WTC11 (cell line): Measurements from ENCODE around the gene LPP.

Experiments
- CREB1 ChIP-seq: sonication (generic); formaldehyde crosslinking; IDR thresholded peaks from 2 replicates; pipeline ENCODE4 v1.8.0; 2023; ENCODE audit warnings: mild to moderate bottlenecking, missing genetic modification reagents
- FOXP4 ChIP-seq: sonication (generic); formaldehyde crosslinking; IDR thresholded peaks from 2 replicates; pipeline ENCODE4 v1.8.0; 2022; ENCODE audit warnings: mild to moderate bottlenecking, missing genetic modification reagents
- JAZF1 ChIP-seq: fragments of 250-450 bp; sonication (Bioruptor Pico); IDR thresholded peaks from 2 replicates; pipeline ENCODE4 v1.9.0; 2021; ENCODE audit warnings: moderate library complexity, mild to moderate bottlenecking, inconsistent platforms
- JUN ChIP-seq: sonication (generic); formaldehyde crosslinking; IDR thresholded peaks from 2 replicates; pipeline ENCODE4 v1.8.0; 2023; ENCODE audit warnings: mild to moderate bottlenecking, missing genetic modification reagents
- MXD4 ChIP-seq: fragments of 250-450 bp; sonication (Bioruptor Pico); IDR thresholded peaks from 2 replicates; pipeline ENCODE4 v1.8.0; 2021; ENCODE audit warnings: mild to moderate bottlenecking, moderate library complexity, borderline replicate concordance
- MYBL2 ChIP-seq: sonication (generic); formaldehyde crosslinking; IDR thresholded peaks from 2 replicates; pipeline ENCODE4 v1.8.1; 2023; ENCODE audit warnings: mild to moderate bottlenecking, moderate library complexity, missing genetic modification reagents
- PRRX2 ChIP-seq: fragments of 250-450 bp; sonication (Bioruptor Pico); IDR thresholded peaks from 2 replicates; pipeline ENCODE4 v1.8.0; 2021; ENCODE audit warnings: mild to moderate bottlenecking
- SP1 ChIP-seq: sonication (generic); formaldehyde crosslinking; conservative IDR thresholded peaks from 2 replicates; pipeline ENCODE4 v1.8.1; 2022; ENCODE audit warnings: missing genetic modification reagents
- STAT6 ChIP-seq: sonication (generic); formaldehyde crosslinking; conservative IDR thresholded peaks from 2 replicates; pipeline ENCODE4 v1.8.1; 2023; ENCODE audit warnings: mild to moderate bottlenecking, low read depth, missing genetic modification reagents, moderate library complexity
- TEAD4 ChIP-seq: sonication (generic); formaldehyde crosslinking; IDR thresholded peaks from 2 replicates; pipeline ENCODE4 v1.8.0; 2022; ENCODE audit warnings: mild to moderate bottlenecking, missing genetic modification reagents
- TF ChIP-seq, protein P1 (sequence below): fragments of 200-600 bp; IDR thresholded peaks from 2 replicates; pipeline ENCODE4 v1.8.0; 2022; ENCODE audit warnings: antibody characterized with exemption
- TF ChIP-seq, protein P2 (sequence below): sonication (generic); formaldehyde crosslinking; IDR thresholded peaks from 2 replicates; pipeline ENCODE4 v1.8.0; 2022; ENCODE audit warnings: mild to moderate bottlenecking, missing genetic modification reagents
- TF ChIP-seq, protein P3 (sequence below): fragments of 250-450 bp; sonication (Bioruptor Pico); IDR thresholded peaks from 2 replicates; pipeline ENCODE4 v2.1.2; 2022; ENCODE audit warnings: mild to moderate bottlenecking, moderate library complexity

GRCh38 chr3:188298585-188298984, 144.6 kb downstream of the LPP start:
- TF ChIP-seq SP1 = no peak
- TF ChIP-seq TEAD4 (CRISPR knock-in tag) = no peak
- TF ChIP-seq FOXP4 (CRISPR knock-in tag) = no peak
- TF ChIP-seq, protein P1, sequence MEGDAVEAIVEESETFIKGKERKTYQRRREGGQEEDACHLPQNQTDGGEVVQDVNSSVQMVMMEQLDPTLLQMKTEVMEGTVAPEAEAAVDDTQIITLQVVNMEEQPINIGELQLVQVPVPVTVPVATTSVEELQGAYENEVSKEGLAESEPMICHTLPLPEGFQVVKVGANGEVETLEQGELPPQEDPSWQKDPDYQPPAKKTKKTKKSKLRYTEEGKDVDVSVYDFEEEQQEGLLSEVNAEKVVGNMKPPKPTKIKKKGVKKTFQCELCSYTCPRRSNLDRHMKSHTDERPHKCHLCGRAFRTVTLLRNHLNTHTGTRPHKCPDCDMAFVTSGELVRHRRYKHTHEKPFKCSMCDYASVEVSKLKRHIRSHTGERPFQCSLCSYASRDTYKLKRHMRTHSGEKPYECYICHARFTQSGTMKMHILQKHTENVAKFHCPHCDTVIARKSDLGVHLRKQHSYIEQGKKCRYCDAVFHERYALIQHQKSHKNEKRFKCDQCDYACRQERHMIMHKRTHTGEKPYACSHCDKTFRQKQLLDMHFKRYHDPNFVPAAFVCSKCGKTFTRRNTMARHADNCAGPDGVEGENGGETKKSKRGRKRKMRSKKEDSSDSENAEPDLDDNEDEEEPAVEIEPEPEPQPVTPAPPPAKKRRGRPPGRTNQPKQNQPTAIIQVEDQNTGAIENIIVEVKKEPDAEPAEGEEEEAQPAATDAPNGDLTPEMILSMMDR = no peak
- TF ChIP-seq CREB1 (CRISPR knock-in tag) = no peak
- TF ChIP-seq, protein P2, sequence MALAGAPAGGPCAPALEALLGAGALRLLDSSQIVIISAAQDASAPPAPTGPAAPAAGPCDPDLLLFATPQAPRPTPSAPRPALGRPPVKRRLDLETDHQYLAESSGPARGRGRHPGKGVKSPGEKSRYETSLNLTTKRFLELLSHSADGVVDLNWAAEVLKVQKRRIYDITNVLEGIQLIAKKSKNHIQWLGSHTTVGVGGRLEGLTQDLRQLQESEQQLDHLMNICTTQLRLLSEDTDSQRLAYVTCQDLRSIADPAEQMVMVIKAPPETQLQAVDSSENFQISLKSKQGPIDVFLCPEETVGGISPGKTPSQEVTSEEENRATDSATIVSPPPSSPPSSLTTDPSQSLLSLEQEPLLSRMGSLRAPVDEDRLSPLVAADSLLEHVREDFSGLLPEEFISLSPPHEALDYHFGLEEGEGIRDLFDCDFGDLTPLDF (CRISPR knock-in tag) = no peak
- TF ChIP-seq PRRX2 (CRISPR knock-in tag) = no peak
- no peak for TF ChIP-seq STAT6 (CRISPR knock-in tag)
- TF ChIP-seq, protein P3, sequence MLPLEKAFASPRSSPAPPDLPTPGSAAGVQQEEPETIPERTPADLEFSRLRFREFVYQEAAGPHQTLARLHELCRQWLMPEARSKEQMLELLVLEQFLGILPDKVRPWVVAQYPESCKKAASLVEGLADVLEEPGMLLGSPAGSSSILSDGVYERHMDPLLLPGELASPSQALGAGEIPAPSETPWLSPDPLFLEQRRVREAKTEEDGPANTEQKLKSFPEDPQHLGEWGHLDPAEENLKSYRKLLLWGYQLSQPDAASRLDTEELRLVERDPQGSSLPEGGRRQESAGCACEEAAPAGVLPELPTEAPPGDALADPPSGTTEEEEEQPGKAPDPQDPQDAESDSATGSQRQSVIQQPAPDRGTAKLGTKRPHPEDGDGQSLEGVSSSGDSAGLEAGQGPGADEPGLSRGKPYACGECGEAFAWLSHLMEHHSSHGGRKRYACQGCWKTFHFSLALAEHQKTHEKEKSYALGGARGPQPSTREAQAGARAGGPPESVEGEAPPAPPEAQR = no peak
- no peak for TF ChIP-seq JAZF1 (CRISPR knock-in tag)
- no peak for TF ChIP-seq JUN (CRISPR knock-in tag)
- no peak for TF ChIP-seq MYBL2 (CRISPR knock-in tag)
- no peak for TF ChIP-seq MXD4
